RPMI8226 (cell line): ENCODE measurements around the gene PPP1R12B.
"Not testable (repeated sequence)": the region's sequence is repeated elsewhere in the genome, so short reads cannot be mapped to it uniquely, and the experiment has no call there.

Experiments
- DNase-seq: peaks from one replicate; pipeline ENCODE4 v3.0.0-alpha.2; 2015

PPP1R12B gene

GRCh38 chr1:202493112-202493511, 144.6 kb downstream of the PPP1R12B start:
- not testable (repeated sequence) for DNase-seq

GRCh38 chr1:202498542-202498941, 150.0 kb downstream of the PPP1R12B start:
- no peak for DNase-seq

DNA sequence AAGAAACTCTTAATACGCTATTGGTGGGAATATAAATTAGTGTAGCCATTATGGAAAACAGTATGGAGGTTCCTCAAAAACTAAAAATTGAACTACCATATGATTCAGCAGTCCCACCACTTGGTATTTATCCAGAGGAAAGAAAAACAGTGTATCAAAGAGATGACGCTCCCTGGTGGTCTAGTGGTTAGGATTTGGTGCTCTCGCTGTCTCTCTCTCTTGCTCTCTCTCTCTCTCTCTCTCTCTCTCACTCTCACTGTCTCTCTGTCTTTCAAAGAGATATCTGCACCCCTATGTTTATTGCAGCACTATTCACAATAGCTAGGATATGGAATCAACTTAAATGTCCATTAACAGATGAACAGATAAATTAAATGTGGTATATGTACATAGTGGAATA, 151.5 kb downstream of the PPP1R12B start:
- not testable (repeated sequence) for DNase-seq

DNA sequence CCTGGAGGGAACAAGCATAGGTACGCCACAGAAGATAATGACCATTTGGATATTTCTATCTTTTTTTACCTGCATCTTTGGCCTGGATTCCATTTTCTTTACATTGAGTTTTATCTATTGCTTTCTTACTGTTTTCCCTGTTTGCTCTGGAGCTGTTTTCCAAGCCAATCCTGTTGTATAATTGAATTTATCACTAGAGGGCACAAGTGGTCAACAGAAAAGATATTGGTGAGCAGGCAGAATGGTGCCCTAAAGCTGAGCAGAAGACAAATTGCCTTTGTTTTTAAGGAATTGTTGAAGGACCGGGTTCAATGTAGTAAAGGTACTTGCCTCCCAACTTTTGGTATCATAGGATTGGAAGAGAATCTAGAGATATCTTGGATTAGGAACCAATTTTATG, 152.8 kb downstream of the PPP1R12B start:
- no peak for DNase-seq

DNA sequence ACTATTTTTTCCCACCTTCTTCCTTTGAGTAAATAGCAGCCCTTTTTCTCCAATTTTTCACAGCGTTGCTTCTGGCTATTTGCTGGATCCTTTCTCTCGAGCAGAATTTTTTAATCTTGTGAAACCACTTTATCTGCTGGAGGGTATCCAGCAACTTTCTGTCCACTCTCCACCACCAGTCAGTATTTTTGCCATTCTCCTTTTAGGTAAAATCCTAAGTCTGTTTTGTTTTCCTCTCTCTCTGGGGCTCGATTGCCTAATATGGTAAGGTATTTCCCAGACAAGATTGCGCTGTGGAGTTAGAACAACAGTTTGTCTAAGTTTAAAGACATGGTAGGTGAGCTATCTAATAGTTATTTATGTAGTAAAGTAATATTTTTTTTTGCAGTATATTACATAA, 156.9 kb downstream of the PPP1R12B start:
- DNase-seq = no peak

- not testable (repeated sequence) for DNase-seq
Observed at GRCh38 chr1:202505880-202506575, 157.5 kb downstream of the PPP1R12B start.

DNA sequence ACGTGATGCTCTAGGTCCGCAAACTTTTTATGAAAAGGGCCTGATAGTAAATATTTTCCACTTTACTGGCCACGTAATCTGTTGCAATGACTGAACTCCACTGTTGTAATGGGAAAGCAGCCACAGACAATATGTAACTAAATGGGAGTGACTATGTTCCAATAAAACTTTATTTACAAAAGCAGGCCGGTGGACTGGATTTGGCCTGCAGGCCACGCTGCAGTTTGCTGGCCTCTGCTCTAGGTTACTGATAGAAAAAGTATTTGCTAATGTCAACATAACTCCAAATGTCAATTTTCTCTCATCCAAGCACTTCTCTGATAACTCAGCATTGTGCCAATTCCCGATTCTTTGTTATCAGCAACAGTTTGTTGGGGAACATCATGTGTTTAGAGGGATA, 160.4 kb downstream of the PPP1R12B start:
- not testable (repeated sequence) for DNase-seq

GRCh38 chr1:202513875-202514274, 165.4 kb downstream of the PPP1R12B start:
- not testable (repeated sequence) for DNase-seq

- DNase-seq = no peak
Observed at GRCh38 chr1:202516434-202516877, 168.0 kb downstream of the PPP1R12B start.

DNA sequence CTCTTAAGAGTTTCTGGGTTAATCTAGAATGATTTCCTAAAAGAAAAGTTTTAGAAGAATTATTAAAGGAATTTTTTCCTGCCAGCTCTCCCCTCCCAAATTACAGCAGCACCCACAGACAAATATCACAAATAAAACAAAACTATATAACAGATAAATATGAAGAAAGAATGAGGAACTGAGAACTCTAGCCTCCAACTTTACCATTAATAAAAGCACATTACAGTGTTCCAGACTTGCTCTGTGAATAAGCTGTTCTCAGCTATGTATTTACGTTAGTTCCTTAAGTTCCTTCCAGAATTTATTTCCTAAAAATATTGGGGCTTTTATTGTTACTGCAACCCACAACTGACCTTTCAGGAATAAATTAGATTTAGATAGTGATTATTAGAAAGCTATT, 168.6 kb downstream of the PPP1R12B start:
- DNase-seq = not testable (repeated sequence)

GRCh38 chr1:202518180-202518579, 169.7 kb downstream of the PPP1R12B start:
- DNase-seq = not testable (repeated sequence)

DNA sequence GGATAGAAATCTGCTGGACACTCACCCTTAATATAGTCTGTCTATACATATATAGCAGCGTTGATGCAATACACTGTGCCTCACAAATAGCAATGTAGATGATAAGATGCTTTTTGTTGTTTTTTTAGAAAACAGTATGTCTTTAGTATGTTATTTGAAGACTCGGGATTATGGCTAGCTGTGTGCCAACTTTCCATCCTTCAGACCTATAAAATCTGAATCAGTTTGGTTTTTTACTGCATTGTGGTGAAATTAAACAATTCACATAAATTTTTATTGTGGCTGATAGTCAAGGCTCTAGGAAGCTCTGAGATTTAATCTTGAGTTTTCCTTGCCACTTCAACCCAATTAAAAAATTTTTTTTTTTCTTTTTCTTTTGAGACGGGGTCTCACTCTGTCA, 170.4 kb downstream of the PPP1R12B start:
- DNase-seq = not testable (repeated sequence)

DNA sequence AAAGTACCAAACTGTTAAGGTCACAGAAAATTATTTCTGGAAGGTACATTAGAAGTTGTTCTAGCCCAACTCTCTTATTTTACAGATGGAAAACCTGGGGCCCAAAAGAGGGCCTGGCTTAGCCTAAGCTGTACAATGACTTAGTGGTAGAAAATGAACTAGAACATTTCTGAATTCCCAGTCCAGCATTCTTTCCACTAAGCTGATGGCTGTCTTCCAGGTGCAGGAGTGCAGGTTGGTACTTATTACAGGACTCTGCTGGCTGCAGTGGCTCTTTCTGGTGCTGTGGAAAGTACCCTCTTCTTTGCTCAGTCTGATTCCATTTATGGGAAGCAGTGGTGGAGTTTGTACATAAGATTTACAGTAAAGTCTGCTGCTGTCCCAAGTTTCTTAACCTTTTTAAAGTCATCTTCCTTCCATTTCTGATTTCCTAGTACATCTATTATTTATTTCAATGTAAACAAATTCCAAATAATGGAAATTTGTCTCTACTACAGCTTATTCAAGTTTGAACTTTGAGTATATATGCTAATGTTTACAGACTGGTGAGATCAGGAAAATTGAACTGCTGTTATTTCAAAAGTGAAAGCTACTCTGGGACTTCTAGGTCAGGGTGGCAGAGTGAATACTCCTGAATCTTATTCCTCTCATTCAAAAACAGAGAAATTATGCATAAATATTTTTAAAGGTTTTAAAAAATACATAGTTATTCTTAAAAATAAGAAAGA, 171.8 kb downstream of the PPP1R12B start:
- not testable (repeated sequence) for DNase-seq

GRCh38 chr1:202520857-202521216, 172.3 kb downstream of the PPP1R12B start:
- DNase-seq = not testable (repeated sequence)

- not testable (repeated sequence) for DNase-seq
Observed at GRCh38 chr1:202521484-202521883, 173.0 kb downstream of the PPP1R12B start.

DNA sequence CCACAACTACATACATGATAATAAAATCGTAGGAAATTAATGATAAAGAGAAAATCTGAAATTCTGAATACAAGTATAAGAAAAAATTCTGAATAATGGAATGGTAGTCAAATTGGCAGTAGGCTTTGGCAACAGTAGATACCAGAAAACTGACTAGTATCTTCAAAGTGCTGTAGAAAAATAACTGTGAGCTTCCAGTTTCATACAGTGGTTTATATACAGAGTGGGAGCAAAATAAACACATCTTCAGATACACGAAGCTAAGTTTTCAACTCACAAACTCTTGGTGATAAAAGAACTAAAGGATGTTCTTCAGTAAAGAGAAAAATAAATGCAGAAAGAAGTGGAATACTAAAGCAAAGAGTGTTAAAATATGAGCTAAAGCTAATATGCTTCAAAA, 173.4 kb downstream of the PPP1R12B start:
- no peak for DNase-seq

DNA sequence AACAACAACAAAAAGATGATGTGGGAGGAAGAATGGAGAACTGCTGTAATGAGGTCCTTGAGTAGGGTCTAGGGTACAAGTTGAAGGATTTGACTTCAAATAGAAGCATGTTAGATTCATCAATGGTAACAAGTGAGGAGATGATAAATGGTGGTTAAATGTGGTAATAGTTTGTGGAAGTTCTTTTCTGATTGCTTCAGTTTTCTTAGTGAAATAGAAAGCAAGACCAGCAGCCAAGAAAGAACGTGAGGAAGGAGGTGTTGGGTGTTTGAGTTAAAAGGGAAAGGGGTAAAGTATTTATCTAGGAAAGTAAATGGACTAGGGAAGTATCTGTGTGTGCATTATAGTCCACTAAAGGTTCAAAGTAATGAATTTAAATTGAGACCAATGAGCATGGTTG, 177.6 kb downstream of the PPP1R12B start:
- DNase-seq = not testable (repeated sequence)

DNA sequence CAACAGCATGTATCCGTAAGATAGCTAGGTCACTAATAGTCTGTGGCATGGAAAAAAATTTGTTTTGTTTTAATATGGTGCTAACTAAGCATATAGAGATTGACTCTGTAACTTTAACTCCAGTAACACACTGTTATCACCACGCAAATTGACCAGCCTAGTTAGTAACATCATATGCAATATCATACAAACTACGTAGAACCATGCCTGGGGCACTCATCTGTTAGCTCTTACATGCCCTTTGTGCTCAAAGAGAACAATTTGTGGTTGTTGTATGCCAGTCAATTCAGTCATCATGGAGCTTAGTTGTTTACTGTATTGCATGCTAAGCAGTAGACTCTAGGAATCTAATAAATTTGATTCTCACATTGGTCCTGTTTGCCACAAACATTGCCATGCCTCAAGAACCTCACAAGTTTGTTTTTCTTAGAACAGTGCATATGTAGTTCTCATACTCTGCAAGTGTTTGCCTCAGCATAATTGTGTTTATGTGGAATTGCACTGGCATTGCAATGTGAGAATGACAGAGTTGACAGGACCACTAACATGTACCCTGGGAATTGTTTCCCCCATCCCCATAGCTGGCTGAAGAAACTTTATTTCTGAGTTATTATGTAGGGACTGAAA, 179.7 kb downstream of the PPP1R12B start:
- DNase-seq = not testable (repeated sequence)

GRCh38 chr1:202530686-202531085, 182.2 kb downstream of the PPP1R12B start:
- DNase-seq = not testable (repeated sequence)

DNA sequence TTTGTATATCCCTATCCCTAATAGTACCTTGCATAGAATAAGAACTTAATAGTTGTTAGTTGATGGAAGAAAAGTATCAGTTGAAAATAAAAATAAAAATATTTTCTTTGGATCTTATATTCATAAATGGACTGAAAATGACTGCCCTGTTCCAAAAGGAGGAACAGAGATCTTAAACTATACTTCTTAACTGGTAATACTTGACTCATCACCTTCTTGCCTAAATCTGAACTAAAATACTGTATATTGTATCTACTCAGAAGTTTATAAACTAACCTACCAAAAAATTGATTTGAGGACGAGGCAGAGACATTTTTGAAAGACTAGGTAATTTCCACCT, 182.9 kb downstream of the PPP1R12B start:
- DNase-seq = no peak

- DNase-seq = not testable (repeated sequence)
Observed at GRCh38 chr1:202531812-202532616, 183.5 kb downstream of the PPP1R12B start.

DNA sequence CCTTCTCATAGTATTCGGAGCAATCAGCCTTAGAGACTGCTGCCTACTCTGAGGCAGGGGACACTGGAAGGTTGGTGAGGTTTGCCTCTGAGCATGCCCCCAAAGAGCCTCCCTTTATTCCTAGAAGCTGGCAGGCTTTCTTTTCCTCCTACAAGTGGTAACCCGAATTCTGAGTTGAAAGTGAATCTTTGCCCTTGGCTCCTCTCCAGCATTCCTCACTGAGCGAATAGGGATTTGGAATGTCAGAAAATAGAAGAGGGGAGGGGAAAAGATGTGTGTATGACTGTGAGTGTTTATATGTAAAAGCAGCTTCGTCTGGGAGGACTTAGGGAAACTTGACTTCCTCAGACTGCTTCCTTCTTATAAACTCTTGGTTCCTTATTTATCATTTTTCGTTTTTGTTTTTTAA, 190.7 kb downstream of the PPP1R12B start:
- not testable (repeated sequence) for DNase-seq

- not testable (repeated sequence) for DNase-seq
Observed at GRCh38 chr1:202539583-202539982, 191.1 kb downstream of the PPP1R12B start.
